WTC11 (cell line): Measurements from ENCODE around the gene STAU1. TPM values are rescaled to one million over a fixed set of nuclear protein-coding genes. Genes with fewer than 3 reads are reported as not detected.
A peak's percentile ranks its signal among the peaks of the same experiment; 100 is the strongest.
"Not testable (repeated sequence)": the region's sequence is repeated elsewhere in the genome, so short reads cannot be mapped to it uniquely, and the experiment has no call there.

Experiments
- ATAC-seq: fragments of 200-7000 bp; cut with Tn5 transposase; 2 replicates; pipeline ENCODE4 v1.10.0; 2021; ENCODE audit warnings: mild to moderate bottlenecking, moderate library complexity
- CTCF ChIA-PET: fragments of 300-600 bp; sonication (Branson Sonifier 250); formaldehyde crosslinking; loops from one replicate; lab custom pipeline; 2021; ENCODE audit warnings: antibody characterized with exemption; lab: Charles Lee
- POLR2A ChIA-PET: fragments of 350-600 bp; sonication (Branson Sonifier 250); formaldehyde crosslinking; loops from one replicate; lab custom pipeline; 2021; ENCODE audit warnings: antibody characterized with exemption; lab: Charles Lee
- DNase-seq: peaks from one replicate; pipeline ENCODE4 v3.0.0; 2021; ENCODE audit warnings: low spot score
- H3K27ac Mint-ChIP-seq: 2 replicates; pipeline ENCODE4 v1.8.0; 2021; ENCODE audit warnings: mixed read lengths
- H3K27me3 Mint-ChIP-seq: 2 replicates; pipeline ENCODE4 v1.8.0; 2021; ENCODE audit warnings: low read depth, mild to moderate bottlenecking, moderate library complexity, mixed read lengths
- H3K36me3 Mint-ChIP-seq: 2 replicates; pipeline ENCODE4 v1.8.0; 2021; ENCODE audit warnings: mixed read lengths
- H3K4me1 Mint-ChIP-seq: 2 replicates; pipeline ENCODE4 v1.8.0; 2022; ENCODE audit warnings: mixed read lengths
- H3K4me3 Mint-ChIP-seq: 2 replicates; pipeline ENCODE4 v1.8.0; 2021; ENCODE audit warnings: mild to moderate bottlenecking, moderate library complexity, mixed read lengths
- H3K9me3 Mint-ChIP-seq: 2 replicates; pipeline ENCODE4 v1.8.0; 2021; ENCODE audit warnings: mixed read lengths
- CREM ChIP-seq: sonication (generic); formaldehyde crosslinking; IDR thresholded peaks from 2 replicates; pipeline ENCODE4 v1.8.1; 2022; ENCODE audit warnings: mild to moderate bottlenecking, missing genetic modification reagents, moderate library complexity
- EMX1 ChIP-seq: fragments of 250-450 bp; sonication (Bioruptor Pico); IDR thresholded peaks from 2 replicates; pipeline ENCODE4 v1.8.0; 2021; ENCODE audit warnings: mild to moderate bottlenecking
- FOXK1 ChIP-seq: sonication (generic); formaldehyde crosslinking; IDR thresholded peaks from 2 replicates; pipeline ENCODE4 v1.8.0; 2022; ENCODE audit warnings: mild to moderate bottlenecking, moderate library complexity, missing genetic modification reagents
- GABPB1 ChIP-seq: sonication (generic); formaldehyde crosslinking; IDR thresholded peaks from 2 replicates; pipeline ENCODE4 v1.8.1; 2023; ENCODE audit warnings: mild to moderate bottlenecking, missing genetic modification reagents
- GRHL2 ChIP-seq: fragments of 250-450 bp; sonication (Bioruptor Pico); IDR thresholded peaks from 2 replicates; pipeline ENCODE4 v1.8.0; 2022; ENCODE audit warnings: mild to moderate bottlenecking, moderate library complexity; ENCODE audit not compliant: insufficient replicate concordance, severe bottlenecking
- GTF2I ChIP-seq: fragments of 250-450 bp; sonication (Bioruptor Pico); conservative IDR thresholded peaks from 2 replicates; pipeline ENCODE4 v1.4.0; 2021; ENCODE audit warnings: mild to moderate bottlenecking
- MXD4 ChIP-seq: fragments of 250-450 bp; sonication (Bioruptor Pico); IDR thresholded peaks from 2 replicates; pipeline ENCODE4 v1.8.0; 2021; ENCODE audit warnings: mild to moderate bottlenecking, moderate library complexity, borderline replicate concordance
- NR2C2 ChIP-seq: sonication (generic); formaldehyde crosslinking; IDR thresholded peaks from 2 replicates; pipeline ENCODE4 v1.8.0; 2022; ENCODE audit warnings: mild to moderate bottlenecking, missing genetic modification reagents
- SOX15 ChIP-seq: fragments of 250-450 bp; sonication (Bioruptor Pico); IDR thresholded peaks from 2 replicates; pipeline ENCODE4 v1.9.0; 2021; ENCODE audit warnings: mild to moderate bottlenecking
- TCF7 ChIP-seq: sonication (generic); formaldehyde crosslinking; IDR thresholded peaks from 2 replicates; pipeline ENCODE4 v1.8.0; 2022; ENCODE audit warnings: mild to moderate bottlenecking, low read depth, missing genetic modification reagents, moderate library complexity
- TEAD4 ChIP-seq: sonication (generic); formaldehyde crosslinking; IDR thresholded peaks from 2 replicates; pipeline ENCODE4 v1.8.0; 2022; ENCODE audit warnings: mild to moderate bottlenecking, missing genetic modification reagents
- ZNF121 ChIP-seq: sonication (generic); formaldehyde crosslinking; IDR thresholded peaks from 2 replicates; pipeline ENCODE4 v1.8.0; 2023; ENCODE audit warnings: missing genetic modification reagents
- total RNA-seq: library from RNA; stranded (reverse); gene quantifications from 3 replicates; pipeline ENCODE4 v1.2.3, GENCODE V29; 2021
- TF ChIP-seq, protein P1 (sequence below): sonication (generic); formaldehyde crosslinking; IDR thresholded peaks from 2 replicates; pipeline ENCODE4 v1.8.0; 2022; ENCODE audit warnings: mild to moderate bottlenecking, missing genetic modification reagents
- TF ChIP-seq, protein P2 (sequence below): sonication (generic); formaldehyde crosslinking; IDR thresholded peaks from 2 replicates; pipeline ENCODE4 v1.8.1; 2022; ENCODE audit warnings: low read depth, missing genetic modification reagents, borderline replicate concordance
- TF ChIP-seq, protein P3 (sequence below): fragments of 250-450 bp; sonication (Bioruptor Pico); IDR thresholded peaks from 2 replicates; pipeline ENCODE4 v1.9.0; 2021; ENCODE audit warnings: moderate library complexity, mild to moderate bottlenecking, inconsistent platforms, borderline replicate concordance
- TF ChIP-seq, protein P4 (sequence below): sonication (generic); formaldehyde crosslinking; IDR thresholded peaks from 2 replicates; pipeline ENCODE4 v1.8.0; 2023; ENCODE audit warnings: missing genetic modification reagents, mild to moderate bottlenecking, borderline replicate concordance
- TF ChIP-seq, protein P5 (sequence below): sonication (generic); formaldehyde crosslinking; IDR thresholded peaks from 2 replicates; pipeline ENCODE4 v1.8.0; 2022; ENCODE audit warnings: mild to moderate bottlenecking, missing genetic modification reagents

STAU1 gene
- total RNA-seq, 1 experiment from 2014 or later = 92.6 TPM

DNA sequence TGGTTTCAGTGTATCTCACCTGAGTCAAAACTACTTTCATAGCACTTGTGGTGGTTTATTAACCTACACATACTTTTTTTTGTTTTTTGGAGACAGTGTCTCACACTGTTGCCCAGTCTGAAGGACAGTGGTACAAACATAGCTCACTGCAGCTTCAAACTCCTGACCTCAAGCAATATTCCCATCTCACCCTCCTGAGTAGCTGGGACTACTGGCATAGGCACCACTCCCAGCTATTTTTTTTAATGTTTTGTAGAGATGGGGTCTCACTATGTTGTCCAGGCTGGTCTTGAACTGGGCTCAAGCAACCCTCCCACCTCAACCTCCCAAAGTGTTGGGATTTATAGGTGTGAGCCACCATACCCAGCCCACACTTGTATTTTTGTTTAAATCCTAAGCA is 49.7 kb downstream of the STAU1 start:
- H3K27ac Mint-ChIP-seq = no peak overlapping the region
- POLR2A ChIA-PET = interaction anchor here (0.7 to 0.9 kb wide), 2 partner anchors 13 to 117 kb away, joined by 4 read pairs; no protein-coding TSS in a partner anchor
- TF ChIP-seq ZNF121 (CRISPR knock-in tag) = peak; percentile 51; the same call in 1 of the 2 replicates
- no peak for TF ChIP-seq MXD4 (CRISPR knock-in tag)
- TF ChIP-seq, protein P1, sequence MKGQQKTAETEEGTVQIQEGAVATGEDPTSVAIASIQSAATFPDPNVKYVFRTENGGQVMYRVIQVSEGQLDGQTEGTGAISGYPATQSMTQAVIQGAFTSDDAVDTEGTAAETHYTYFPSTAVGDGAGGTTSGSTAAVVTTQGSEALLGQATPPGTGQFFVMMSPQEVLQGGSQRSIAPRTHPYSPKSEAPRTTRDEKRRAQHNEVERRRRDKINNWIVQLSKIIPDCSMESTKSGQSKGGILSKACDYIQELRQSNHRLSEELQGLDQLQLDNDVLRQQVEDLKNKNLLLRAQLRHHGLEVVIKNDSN (CRISPR knock-in tag) = no peak
- no peaks in the 10 kb centered on the region for H3K9me3 Mint-ChIP-seq
- no peak for DNase-seq
- H3K36me3 Mint-ChIP-seq = peaks cover 11% of the 10 kb centered on the region
- peaks cover 3% of the 10 kb centered on the region for H3K4me1 Mint-ChIP-seq
- CTCF ChIA-PET = interaction anchor here (0.7 kb wide), 1 partner anchor 79 kb away, joined by 3 read pairs; no protein-coding TSS in a partner anchor
- H3K4me3 Mint-ChIP-seq = no peak overlapping the region
- H3K27me3 Mint-ChIP-seq = no peaks in the 10 kb centered on the region
- no peak for ATAC-seq

DNA sequence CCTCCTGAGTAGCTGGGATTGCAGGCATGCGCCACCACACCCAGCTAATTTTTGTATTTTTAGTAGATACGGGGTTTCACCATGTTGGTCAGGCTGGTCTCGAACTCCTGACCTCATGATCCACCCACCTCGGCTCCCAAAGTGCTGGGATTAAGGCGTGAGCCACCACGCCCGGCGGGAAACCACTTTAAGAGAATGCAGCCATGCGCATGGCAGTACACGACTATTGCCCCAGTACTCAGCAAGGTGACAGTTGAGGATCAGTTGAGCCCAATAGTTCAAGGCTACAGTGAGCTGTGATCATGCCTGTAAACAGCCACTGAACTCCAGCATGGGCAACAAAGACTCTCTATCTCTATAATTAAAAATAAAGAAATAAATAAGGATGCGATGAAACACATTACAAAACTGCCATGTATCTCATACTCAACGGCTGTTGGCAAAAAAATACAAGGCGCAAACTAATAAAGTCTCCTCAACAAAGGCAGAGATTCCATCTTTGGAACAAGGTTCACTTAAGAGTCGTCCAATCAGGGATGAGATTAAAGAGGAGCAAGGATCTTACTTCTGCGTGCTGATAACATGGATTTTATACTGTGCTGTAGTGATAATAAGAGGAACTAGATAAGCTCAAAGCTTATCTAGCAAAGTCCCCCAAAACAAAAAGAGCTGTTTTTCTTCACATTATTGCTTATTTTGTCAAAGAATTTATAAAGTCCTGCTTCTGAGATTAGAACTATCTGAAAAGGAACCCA is 51.1 kb downstream of the STAU1 start:
- no peak for ATAC-seq
- no peak overlapping the region for H3K4me3 Mint-ChIP-seq
- no peaks in the 10 kb centered on the region for H3K27me3 Mint-ChIP-seq
- no peak for DNase-seq
- H3K27ac Mint-ChIP-seq = no peak overlapping the region
- peaks cover 5% of the 10 kb centered on the region for H3K4me1 Mint-ChIP-seq
- no peaks in the 10 kb centered on the region for H3K9me3 Mint-ChIP-seq
- ChIA-PET CTCF (interaction anchor here (0.6 to 2.6 kb wide), 2 partner anchors 43 to 81 kb away, joined by 3 to 5 read pairs; no protein-coding TSS in a partner anchor), POLR2A (no interaction called here)
- TF ChIP-seq GABPB1 (CRISPR knock-in tag) = 0 out of 2 replicates have a peak, but pooled peaks have one; percentile 13
- TF ChIP-seq, protein P2, sequence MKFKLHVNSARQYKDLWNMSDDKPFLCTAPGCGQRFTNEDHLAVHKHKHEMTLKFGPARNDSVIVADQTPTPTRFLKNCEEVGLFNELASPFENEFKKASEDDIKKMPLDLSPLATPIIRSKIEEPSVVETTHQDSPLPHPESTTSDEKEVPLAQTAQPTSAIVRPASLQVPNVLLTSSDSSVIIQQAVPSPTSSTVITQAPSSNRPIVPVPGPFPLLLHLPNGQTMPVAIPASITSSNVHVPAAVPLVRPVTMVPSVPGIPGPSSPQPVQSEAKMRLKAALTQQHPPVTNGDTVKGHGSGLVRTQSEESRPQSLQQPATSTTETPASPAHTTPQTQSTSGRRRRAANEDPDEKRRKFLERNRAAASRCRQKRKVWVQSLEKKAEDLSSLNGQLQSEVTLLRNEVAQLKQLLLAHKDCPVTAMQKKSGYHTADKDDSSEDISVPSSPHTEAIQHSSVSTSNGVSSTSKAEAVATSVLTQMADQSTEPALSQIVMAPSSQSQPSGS (CRISPR knock-in tag) = no peak
- TF ChIP-seq NR2C2 (CRISPR knock-in tag) = no peak
- TF ChIP-seq, protein P3, sequence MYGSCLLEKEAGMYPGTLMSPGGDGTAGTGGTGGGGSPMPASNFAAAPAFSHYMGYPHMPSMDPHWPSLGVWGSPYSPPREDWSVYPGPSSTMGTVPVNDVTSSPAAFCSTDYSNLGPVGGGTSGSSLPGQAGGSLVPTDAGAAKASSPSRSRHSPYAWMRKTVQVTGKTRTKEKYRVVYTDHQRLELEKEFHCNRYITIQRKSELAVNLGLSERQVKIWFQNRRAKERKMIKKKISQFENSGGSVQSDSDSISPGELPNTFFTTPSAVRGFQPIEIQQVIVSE (CRISPR knock-in tag) = no peak
- no peak for TF ChIP-seq GRHL2 (CRISPR knock-in tag)
- no peak for TF ChIP-seq FOXK1 (CRISPR knock-in tag)
- peaks cover 17% of the 10 kb centered on the region for H3K36me3 Mint-ChIP-seq

DNA sequence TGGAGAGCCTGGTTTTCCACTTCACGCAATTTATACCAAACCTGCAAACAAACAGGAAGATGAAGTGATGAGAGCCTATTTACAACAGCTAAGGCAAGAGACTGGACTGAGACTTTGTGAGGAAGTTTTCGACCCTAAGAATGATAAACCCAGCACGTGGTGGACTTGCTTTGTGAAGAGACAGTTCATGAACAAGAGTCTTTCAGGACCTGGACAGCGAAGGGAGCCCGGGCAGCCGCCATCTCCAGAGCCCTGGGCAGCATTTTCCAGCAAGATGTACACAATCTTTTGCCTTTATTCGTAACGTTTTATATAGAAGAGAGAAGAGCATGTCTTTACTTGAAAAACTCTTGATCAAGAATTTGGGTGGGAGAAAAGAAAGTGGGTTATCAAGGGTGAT is 53.3 kb downstream of the STAU1 start:
- H3K9me3 Mint-ChIP-seq, POLR2A ChIA-PET, H3K4me1 Mint-ChIP-seq, DNase-seq, ATAC-seq, H3K27me3 Mint-ChIP-seq, H3K4me3 Mint-ChIP-seq, H3K27ac Mint-ChIP-seq: not testable (repeated sequence)
- H3K36me3 Mint-ChIP-seq = peaks cover 30% of the 10 kb centered on the region
- CTCF ChIA-PET = interaction anchor here (2.7 kb wide), 1 partner anchor 82 kb away, joined by 50 read pairs; no protein-coding TSS in a partner anchor

DNA sequence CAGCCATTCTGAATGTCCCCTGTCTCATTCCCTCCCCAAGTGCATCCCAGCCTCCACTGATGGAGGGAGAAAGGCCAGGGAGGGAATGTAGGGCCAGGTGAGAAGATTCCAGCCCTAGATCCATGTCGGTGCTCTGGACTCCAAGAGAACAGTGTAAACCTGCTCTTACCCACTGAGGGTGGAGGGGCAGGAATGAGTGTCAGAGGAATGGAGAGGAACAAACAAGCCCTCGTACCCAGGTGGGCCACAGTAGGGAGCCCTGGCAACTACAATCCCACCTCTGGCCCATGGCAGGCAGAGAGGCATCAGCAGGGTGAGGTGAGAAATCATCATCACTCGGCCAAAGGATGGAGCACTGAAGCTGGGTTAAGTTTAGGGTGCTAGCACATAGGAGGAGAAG is 54.6 kb downstream of the STAU1 start:
- peak; percentile 22; the same call in 1 of the 2 replicates for ATAC-seq
- H3K27ac Mint-ChIP-seq = peak overlapping the region; percentile 81
- peaks cover 30% of the 10 kb centered on the region for H3K36me3 Mint-ChIP-seq
- no peaks in the 10 kb centered on the region for H3K9me3 Mint-ChIP-seq
- ChIA-PET POLR2A (interaction anchor here (0.6 kb wide), 1 partner anchor 85 kb away, joined by 3 read pairs; the partner anchor contains the start of gene DDX27), CTCF (interaction anchor here (0.6 to 2.7 kb wide), 12 partner anchors 28 to 187 kb away, joined by 3 to 50 read pairs (median 6); partner anchors contain the start of gene DDX27)
- H3K4me1 Mint-ChIP-seq = peaks cover 5% of the 10 kb centered on the region
- DNase-seq = no peak
- no peak overlapping the region for H3K4me3 Mint-ChIP-seq
- H3K27me3 Mint-ChIP-seq = no peaks in the 10 kb centered on the region
- TF ChIP-seq GRHL2 (CRISPR knock-in tag) (no peak), GTF2I (CRISPR knock-in tag) (no peak), SOX15 (CRISPR knock-in tag) (no peak), EMX1 (CRISPR knock-in tag) (no peak), ZNF121 (CRISPR knock-in tag) (no peak), CREM (no peak), TCF7 (CRISPR knock-in tag) (no peak), TEAD4 (no peak)
- TF ChIP-seq, protein P4, sequence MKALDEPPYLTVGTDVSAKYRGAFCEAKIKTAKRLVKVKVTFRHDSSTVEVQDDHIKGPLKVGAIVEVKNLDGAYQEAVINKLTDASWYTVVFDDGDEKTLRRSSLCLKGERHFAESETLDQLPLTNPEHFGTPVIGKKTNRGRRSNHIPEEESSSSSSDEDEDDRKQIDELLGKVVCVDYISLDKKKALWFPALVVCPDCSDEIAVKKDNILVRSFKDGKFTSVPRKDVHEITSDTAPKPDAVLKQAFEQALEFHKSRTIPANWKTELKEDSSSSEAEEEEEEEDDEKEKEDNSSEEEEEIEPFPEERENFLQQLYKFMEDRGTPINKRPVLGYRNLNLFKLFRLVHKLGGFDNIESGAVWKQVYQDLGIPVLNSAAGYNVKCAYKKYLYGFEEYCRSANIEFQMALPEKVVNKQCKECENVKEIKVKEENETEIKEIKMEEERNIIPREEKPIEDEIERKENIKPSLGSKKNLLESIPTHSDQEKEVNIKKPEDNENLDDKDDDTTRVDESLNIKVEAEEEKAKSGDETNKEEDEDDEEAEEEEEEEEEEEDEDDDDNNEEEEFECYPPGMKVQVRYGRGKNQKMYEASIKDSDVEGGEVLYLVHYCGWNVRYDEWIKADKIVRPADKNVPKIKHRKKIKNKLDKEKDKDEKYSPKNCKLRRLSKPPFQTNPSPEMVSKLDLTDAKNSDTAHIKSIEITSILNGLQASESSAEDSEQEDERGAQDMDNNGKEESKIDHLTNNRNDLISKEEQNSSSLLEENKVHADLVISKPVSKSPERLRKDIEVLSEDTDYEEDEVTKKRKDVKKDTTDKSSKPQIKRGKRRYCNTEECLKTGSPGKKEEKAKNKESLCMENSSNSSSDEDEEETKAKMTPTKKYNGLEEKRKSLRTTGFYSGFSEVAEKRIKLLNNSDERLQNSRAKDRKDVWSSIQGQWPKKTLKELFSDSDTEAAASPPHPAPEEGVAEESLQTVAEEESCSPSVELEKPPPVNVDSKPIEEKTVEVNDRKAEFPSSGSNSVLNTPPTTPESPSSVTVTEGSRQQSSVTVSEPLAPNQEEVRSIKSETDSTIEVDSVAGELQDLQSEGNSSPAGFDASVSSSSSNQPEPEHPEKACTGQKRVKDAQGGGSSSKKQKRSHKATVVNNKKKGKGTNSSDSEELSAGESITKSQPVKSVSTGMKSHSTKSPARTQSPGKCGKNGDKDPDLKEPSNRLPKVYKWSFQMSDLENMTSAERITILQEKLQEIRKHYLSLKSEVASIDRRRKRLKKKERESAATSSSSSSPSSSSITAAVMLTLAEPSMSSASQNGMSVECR (CRISPR knock-in tag) = no peak
- TF ChIP-seq, protein P5, sequence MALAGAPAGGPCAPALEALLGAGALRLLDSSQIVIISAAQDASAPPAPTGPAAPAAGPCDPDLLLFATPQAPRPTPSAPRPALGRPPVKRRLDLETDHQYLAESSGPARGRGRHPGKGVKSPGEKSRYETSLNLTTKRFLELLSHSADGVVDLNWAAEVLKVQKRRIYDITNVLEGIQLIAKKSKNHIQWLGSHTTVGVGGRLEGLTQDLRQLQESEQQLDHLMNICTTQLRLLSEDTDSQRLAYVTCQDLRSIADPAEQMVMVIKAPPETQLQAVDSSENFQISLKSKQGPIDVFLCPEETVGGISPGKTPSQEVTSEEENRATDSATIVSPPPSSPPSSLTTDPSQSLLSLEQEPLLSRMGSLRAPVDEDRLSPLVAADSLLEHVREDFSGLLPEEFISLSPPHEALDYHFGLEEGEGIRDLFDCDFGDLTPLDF (CRISPR knock-in tag) = no peak
